NCI-H128 (cell line): ENCODE results near the gene CRYGS.
"Not testable (repeated sequence)": the region's sequence is repeated elsewhere in the genome, so short reads cannot be mapped to it uniquely, and the experiment has no call there.

ENCODE experiments used
- DNase-seq: peaks from one replicate; lab custom pipeline; 2025; ENCODE audit not compliant: unreplicated experiment; lab: John Stamatoyannopoulos, UW

CRYGS gene

GRCh38 chr3:186544281-186544680, at the start of gene CRYGS:
Gene CRYGS (minus strand): TSS chr3:186544380. CDS start chr3:186544326, 54 bp downstream.
- no peak for DNase-seq

- no peak for DNase-seq
These were observed 49.7 kb upstream of the CRYGS start for GRCh38 chr3:186593862-186594261.

- DNase-seq: no peak
These were observed 48.5 kb upstream of the CRYGS start for GRCh38 chr3:186592682-186593081.

GRCh38 chr3:186590580-186591295, 46.6 kb upstream of the CRYGS start:
- no peak for DNase-seq

GRCh38 chr3:186589856-186590579, 45.8 kb upstream of the CRYGS start:
- DNase-seq: no peak

GRCh38 chr3:186589121-186589520, 44.9 kb upstream of the CRYGS start:
- no peak for DNase-seq

GRCh38 chr3:186588632-186589031, 44.5 kb upstream of the CRYGS start:
- DNase-seq: no peak

GRCh38 chr3:186587183-186587582, 43.0 kb upstream of the CRYGS start:
- DNase-seq: no peak

- DNase-seq: not testable (repeated sequence)
These were observed 42.1 kb upstream of the CRYGS start for GRCh38 chr3:186586245-186586644.

- no peak for DNase-seq
These were observed 39.7 kb upstream of the CRYGS start for GRCh38 chr3:186583831-186584230.

- DNase-seq: no peak
These were observed 38.4 kb upstream of the CRYGS start for GRCh38 chr3:186582541-186582940.

- no peak for DNase-seq
These were observed 36.6 kb upstream of the CRYGS start for GRCh38 chr3:186580785-186581184.

GRCh38 chr3:186577521-186577920, 33.3 kb upstream of the CRYGS start:
- DNase-seq: no peak

- no peak for DNase-seq
These were observed 27.4 kb upstream of the CRYGS start for GRCh38 chr3:186571644-186572013.

- DNase-seq: no peak
These were observed 26.9 kb upstream of the CRYGS start for GRCh38 chr3:186570941-186571643.

- DNase-seq: peak; percentile 99
These were observed 26.1 kb upstream of the CRYGS start, which contains the start of gene DNAJB11 for GRCh38 chr3:186570096-186570940. Gene DNAJB11 (plus strand): TSS chr3:186570720. CDS start chr3:186570898, 178 bp downstream.

GRCh38 chr3:186569779-186570095, 25.6 kb upstream of the CRYGS start:
- DNase-seq: no peak

GRCh38 chr3:186569361-186569760, 25.2 kb upstream of the CRYGS start:
- DNase-seq: not testable (repeated sequence)

- peak; percentile 90 for DNase-seq
These were observed 23.1 kb upstream of the CRYGS start, which contains the start of gene TBCCD1 for GRCh38 chr3:186567072-186567921. Gene TBCCD1 (minus strand): TSS chr3:186567339. CDS start chr3:186564329, 3,010 bp downstream.

- no peak for DNase-seq
These were observed 22.5 kb upstream of the CRYGS start for GRCh38 chr3:186566772-186567071.
